Activated CD8-positive, alpha-beta memory T cell treated with anti-CD3 and anti-CD28 coated beads, Interleukin-2, amount 50 U/mL, for 48 hours (primary cell): ENCODE results near the gene VAT1L.
"Not testable (repeated sequence)": the region's sequence is repeated elsewhere in the genome, so short reads cannot be mapped to it uniquely, and the experiment has no call there.

Experiments
- DNase-seq: peaks from one replicate; pipeline ENCODE4 v3.0.0-alpha.2; 2020

VAT1L gene

GRCh38 chr16:77918809-77919707 is 130.7 kb downstream of the VAT1L start:
- DNase-seq, result no peak

DNA sequence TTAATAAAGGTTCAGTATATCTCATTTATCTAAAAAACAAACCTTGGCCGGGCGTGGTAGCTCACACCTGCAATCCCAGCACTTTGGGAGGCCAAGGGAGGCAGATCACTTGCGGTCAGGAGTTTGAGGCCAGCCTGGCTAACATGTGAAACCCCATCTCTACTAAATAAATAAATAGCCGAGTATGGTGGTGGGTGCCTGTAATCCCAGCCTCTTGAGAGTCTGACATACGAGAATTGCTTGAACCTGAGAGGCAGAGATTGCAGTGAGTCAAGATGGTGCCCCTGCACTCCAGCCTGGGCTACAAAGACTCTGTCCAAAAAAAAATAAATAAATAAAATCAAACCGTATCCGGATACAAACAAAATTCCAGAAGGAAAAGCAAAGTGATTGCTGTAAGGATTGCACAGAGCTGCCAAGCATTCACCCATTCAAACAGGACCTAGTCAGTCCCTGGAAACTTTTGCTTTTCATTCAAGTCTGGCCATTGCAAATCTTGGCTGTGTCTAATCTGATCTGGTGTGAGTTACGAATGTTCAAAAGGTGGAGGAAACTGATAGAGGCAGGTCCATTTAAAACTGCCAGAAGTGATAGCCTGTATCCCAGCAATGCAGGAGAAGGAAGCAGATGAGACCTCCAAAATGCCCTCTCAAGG is 131.5 kb downstream of the VAT1L start:
- DNase-seq, result no peak

DNA sequence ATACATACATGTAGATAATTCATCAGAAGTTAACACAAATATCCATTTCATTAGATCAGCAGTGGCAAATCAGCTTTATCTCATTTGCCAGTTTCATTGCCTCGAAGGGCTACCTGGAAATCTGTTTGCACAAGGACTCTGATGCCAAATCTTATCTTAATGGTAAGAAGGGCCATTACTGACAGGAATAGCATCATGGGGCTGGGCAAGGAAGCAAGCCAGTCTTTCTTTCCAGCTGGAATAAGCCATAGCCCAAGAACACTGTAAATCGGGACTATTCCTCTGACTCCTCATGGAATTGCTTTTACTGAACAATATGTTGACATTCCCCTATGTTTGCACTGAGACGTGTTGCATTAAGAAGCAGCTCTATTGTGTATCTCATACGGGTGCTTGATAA is 132.6 kb downstream of the VAT1L start:
- DNase-seq, result no peak

DNA sequence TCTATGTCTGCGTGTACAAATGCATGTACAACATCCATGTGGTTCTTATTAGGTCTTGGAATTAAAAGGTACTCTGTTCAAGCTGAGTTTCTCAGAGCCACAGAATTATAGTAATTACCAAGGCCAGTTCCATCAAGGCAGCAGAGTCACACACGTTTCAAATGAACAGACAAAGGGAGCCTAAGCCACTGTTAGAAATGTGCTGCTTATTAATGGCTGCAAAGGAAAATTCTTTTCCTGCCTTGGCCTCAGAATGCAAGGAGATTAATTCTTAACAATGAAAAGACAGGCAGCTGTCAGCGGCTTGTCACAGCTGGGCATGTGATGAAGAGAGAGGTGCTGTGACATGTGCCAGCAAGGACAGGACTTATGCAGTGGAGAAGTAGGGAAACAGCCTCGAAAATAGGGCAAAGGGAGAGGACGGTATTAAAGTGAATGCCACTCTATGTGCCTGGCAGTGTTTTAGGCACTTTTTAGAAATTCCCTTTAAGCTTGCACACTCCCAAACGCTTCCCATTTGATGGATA is 133.9 kb downstream of the VAT1L start:
- DNase-seq, result no peak

GRCh38 chr16:77925531-77925930 is 137.2 kb downstream of the VAT1L start:
- DNase-seq, result no peak

GRCh38 chr16:77928096-77928495 is 139.7 kb downstream of the VAT1L start:
- DNase-seq, result no peak

GRCh38 chr16:77929004-77929403 is 140.6 kb downstream of the VAT1L start:
- no peak for DNase-seq

GRCh38 chr16:77931058-77931457 is 142.7 kb downstream of the VAT1L start:
- no peak for DNase-seq

DNA sequence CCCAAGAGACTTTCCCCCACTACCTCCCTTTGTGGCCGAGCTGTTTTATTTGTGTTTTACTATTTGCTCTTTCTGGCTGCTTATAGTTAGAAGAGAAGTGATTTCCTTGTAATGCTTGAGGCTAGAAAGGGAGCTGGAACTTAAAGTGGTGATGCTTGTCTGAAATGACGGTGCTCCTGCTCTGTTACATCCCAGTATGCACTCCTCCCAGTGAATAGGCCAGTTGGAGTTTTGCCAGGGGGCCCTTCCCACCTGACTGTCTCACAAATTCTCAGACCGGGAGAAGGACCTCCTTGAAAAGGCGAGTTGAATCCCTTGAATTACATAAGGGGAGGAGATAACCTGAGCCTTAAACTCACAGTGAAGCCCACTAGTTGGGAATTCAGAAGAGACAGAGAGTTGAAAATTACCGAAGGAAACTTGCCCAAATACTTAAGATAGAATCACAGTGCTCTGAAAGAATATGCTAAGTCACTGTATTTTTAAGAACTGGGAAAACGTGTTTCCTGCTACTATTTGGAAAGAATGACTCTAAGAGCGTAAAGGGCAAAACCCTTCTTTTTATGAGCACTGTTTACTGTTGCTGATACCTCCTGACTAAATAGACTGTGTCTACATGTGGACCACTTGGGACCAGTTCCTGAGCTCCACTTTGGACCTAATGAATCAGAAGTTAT is 149.2 kb downstream of the VAT1L start:
- DNase-seq, result no peak

DNA sequence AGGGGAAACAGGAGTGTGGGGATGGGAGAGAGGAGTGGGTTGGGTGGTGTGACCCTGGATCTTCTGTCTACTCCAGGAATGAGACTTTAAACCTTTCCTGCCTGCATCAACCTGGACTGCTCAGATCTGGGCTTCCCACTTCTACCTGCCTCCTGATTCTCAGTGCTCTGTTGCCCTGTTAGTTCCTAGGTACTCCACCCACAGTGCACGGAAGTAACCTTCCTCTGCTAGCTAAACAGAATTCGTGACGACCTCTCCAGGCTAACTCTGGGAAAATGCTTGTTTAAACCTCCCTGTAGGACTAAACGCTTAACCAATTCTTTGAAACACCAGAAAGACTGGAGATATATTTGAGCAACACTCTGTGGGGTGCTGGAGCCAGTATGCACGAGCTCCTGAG is 150.5 kb downstream of the VAT1L start:
- no peak for DNase-seq

DNA sequence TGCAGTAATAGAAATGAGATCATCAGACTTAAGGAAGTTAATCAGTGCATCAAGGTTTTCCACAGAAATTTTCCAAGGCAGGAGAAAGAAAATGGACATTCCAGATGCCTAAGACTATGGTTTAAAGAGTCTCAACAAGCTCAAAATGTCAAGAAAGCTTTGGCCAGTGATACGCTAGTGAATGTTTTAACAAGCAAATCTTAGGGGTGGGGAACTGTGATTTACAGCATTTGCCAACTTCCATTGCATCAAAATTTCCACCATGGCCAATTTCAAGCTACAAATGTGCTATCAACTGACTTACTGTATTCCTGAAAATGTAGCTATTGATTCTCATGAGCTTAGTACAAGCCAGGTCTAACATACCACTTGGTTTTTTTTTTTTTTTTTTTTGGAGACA is 151.6 kb downstream of the VAT1L start:
- no peak for DNase-seq

- DNase-seq, result no peak
These were observed 155.4 kb downstream of the VAT1L start for GRCh38 chr16:77943801-77944200.

GRCh38 chr16:77944631-77945030 is 156.3 kb downstream of the VAT1L start:
- DNase-seq, result no peak

GRCh38 chr16:77945126-77945525 is 156.8 kb downstream of the VAT1L start:
- DNase-seq, result no peak

- DNase-seq, result no peak
These were observed 158.5 kb downstream of the VAT1L start for GRCh38 chr16:77946823-77947222.

DNA sequence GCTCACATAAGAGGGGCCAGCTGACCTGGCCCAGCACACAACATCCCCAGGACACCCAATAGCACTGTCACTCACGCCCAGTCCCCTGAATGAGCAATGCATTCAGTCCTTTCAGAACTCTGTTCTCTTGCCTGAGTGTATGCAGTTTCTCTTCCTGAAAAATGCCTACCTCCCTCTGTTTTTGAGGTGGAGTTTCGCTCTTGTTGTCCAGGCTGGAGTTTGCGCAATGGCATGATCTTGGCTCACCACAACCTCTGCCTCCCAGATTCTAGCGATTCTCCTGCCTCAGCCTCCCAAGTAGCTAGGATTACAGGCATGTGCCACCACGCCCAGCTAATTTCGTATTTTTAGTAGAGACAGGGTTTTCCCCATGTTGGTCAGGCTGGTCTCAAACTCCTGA is 159.2 kb downstream of the VAT1L start:
- DNase-seq, result not testable (repeated sequence)

- no peak for DNase-seq
These were observed 160.5 kb downstream of the VAT1L start for GRCh38 chr16:77948835-77949234.

DNA sequence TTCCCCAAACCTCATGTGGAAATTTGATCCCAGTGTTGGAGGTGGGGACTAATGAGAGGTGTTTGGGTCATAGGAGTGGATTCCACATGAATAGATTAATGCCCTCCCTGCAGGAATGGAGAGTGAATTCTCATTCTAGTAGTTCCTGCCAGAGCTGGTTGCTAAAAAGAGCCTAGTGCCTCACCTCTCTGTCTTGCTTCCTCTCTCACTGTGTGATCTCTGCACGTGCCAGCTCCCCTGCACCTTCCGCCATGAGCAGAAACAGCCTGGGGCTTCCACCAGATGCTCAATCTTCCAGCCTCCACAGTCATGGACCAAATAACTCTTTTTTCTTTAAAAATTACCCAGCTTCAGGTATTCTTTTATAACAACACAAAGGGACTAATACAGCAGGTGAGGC is 161.1 kb downstream of the VAT1L start:
- DNase-seq, result no peak

- no peak for DNase-seq
These were observed 163.4 kb downstream of the VAT1L start for GRCh38 chr16:77951788-77952187.

GRCh38 chr16:77955127-77955526 is 166.8 kb downstream of the VAT1L start:
- DNase-seq, result no peak

DNA sequence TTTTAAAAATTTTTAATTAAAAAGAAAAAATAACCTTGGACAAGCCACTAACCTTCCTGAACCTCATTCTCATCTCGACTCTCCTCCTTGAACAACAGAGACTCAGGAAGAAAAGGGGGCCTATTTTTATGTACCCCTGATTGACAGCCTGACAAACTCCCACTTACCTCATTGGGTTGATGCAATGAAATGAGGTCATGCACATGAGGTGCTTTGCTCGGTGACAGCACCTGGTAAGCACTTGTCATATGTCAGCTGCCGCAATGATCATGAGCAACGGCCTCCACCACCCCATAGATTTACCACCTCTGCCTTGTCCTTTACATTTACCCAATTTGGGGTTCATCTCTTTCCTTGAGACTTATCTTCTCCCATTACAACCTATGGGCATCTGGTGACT is 167.9 kb downstream of the VAT1L start:
- DNase-seq, result no peak

DNA sequence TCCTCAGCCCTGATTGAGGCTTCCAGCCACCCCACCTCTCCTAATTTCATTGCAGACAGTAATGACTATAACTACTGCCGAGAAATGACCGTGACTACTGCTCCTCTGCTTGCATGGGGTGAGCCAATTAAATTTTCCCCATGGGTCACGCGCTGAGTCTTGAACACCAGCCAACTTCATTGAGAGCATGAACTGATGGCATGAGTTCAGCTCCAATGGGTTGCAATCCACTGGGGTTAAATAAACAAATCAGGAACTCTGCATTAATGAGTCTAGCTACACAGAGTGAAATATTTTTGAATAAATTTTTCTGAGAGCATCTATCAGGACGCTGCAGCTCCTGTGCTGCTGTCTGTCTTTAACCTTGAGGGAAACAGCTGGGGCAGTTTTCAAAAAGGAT is 172.4 kb downstream of the VAT1L start:
- DNase-seq, result no peak

GRCh38 chr16:77961814-77962213 is 173.4 kb downstream of the VAT1L start:
- no peak for DNase-seq

- no peak for DNase-seq
These were observed 174.3 kb downstream of the VAT1L start for GRCh38 chr16:77962689-77963088.
